Breast epithelium (tissue), 3 donors: ENCODE data around the gene BMP7.

ENCODE experiments used
- CTCF ChIP-seq, 3 donors: fragments of 450-650 bp; IDR thresholded peaks; one replicate each; pipeline ENCODE4 v1.5.1; 2016 to 2017; ENCODE audit warnings: antibody characterized with exemption in 3 of 3, mild to moderate bottlenecking in 3 of 3, moderate library complexity in 3 of 3
- POLR2A ChIP-seq: fragments of 450-650 bp; IDR thresholded peaks from one replicate; pipeline ENCODE4 v1.6.1; 2016; ENCODE audit warnings: antibody characterized with exemption, mild to moderate bottlenecking, moderate library complexity
- POLR2AphosphoS5 ChIP-seq, 3 donors: sonication (generic); formaldehyde crosslinking; IDR thresholded peaks; one replicate each; pipeline ENCODE4 v1.6.1; 2017; ENCODE audit warnings: antibody characterized with exemption in 3 of 3

GRCh38 chr20:57252559-57253162 is 13.8 kb downstream of the BMP7 start:
- TF ChIP-seq CTCF (IDR thresholded peaks at IDR 0.05) (no peak), POLR2AphosphoS5 (IDR thresholded peaks at IDR 0.05) (no peak), POLR2A (no peak)
